Neuronal stem cell (in vitro differentiated cells): ENCODE measurements around the gene HTR3E.

Source experiments
- DNase-seq: peaks from one replicate; pipeline ENCODE4 v3.0.0-alpha.2; 2013; ENCODE audit warnings: low spot score
- H2AFZ ChIP-seq: one replicate; pipeline ENCODE4 v1.6.1; 2013; ENCODE audit warnings: mild to moderate bottlenecking, low read length, inconsistent platforms
- H2AK5ac ChIP-seq: 2 replicates; pipeline ENCODE4 v1.6.1; 2013; ENCODE audit warnings: low read depth, mild to moderate bottlenecking, inconsistent platforms, low read length, moderate library complexity, mixed read lengths
- H2BK120ac ChIP-seq: 2 replicates; pipeline ENCODE4 v1.6.1; 2013; ENCODE audit warnings: low read depth, mild to moderate bottlenecking, inconsistent platforms, low read length, moderate library complexity, mixed read lengths
- H2BK12ac ChIP-seq: one replicate; pipeline ENCODE4 v1.6.1; 2013; ENCODE audit warnings: low read length, inconsistent platforms
- H2BK15ac ChIP-seq: 2 replicates; pipeline ENCODE4 v1.6.1; 2013; ENCODE audit warnings: mild to moderate bottlenecking, low read length, inconsistent platforms, mixed read lengths
- H2BK5ac ChIP-seq: one replicate; pipeline ENCODE4 v1.6.1; 2013; ENCODE audit warnings: inconsistent platforms, mild to moderate bottlenecking, low read length, moderate library complexity
- H3K14ac ChIP-seq: one replicate; pipeline ENCODE4 v1.6.1; 2013; ENCODE audit warnings: low read length, inconsistent platforms
- H3K18ac ChIP-seq: 2 replicates; pipeline ENCODE4 v1.6.1; 2013; ENCODE audit warnings: low read length, inconsistent platforms
- H3K23ac ChIP-seq: 2 replicates; pipeline ENCODE4 v1.6.1; 2013; ENCODE audit warnings: low read depth, mild to moderate bottlenecking, mixed read lengths, low read length, inconsistent platforms; ENCODE audit not compliant: poor library complexity
- H3K27ac ChIP-seq: replicated peaks from 3 replicates; pipeline ENCODE4 v1.5.1; 2013; ENCODE audit warnings: low read length, inconsistent platforms
- H3K27me3 ChIP-seq, 3 experiments: 2 replicates each; pipeline ENCODE4 v1.6.1; 2013; ENCODE audit warnings: low read length in 3 of 3, mild to moderate bottlenecking in 2 of 3, inconsistent platforms in 1 of 3, low read depth in 1 of 3, mixed read lengths in 1 of 3, moderate library complexity in 1 of 3; ENCODE audit not compliant: control insufficient read depth in 3 of 3, insufficient read depth in 3 of 3
- H3K36me3 ChIP-seq, 2 donors: replicated peaks in 1 of 2; 2 replicates each; pipeline ENCODE4 v1.6.1; 2013; ENCODE audit warnings: low read length in 2 of 2; ENCODE audit not compliant: control insufficient read depth in 2 of 2, insufficient read depth in 2 of 2
- H3K4ac ChIP-seq: 2 replicates; pipeline ENCODE4 v1.6.1; 2013; ENCODE audit warnings: inconsistent platforms, mild to moderate bottlenecking, low read length, moderate library complexity
- H3K4me1 ChIP-seq, 2 donors: 1 replicate in 1 of 2; 2 replicates in 1 of 2; pipeline ENCODE4 v1.6.1; 2013; ENCODE audit warnings: low read length in 2 of 2, low read depth in 1 of 2; ENCODE audit not compliant: control insufficient read depth in 2 of 2, insufficient read depth in 1 of 2
- H3K4me2 ChIP-seq: one replicate; pipeline ENCODE4 v1.6.1; 2013; ENCODE audit warnings: mild to moderate bottlenecking, low read length, inconsistent platforms; ENCODE audit not compliant: insufficient read depth, poor library complexity, severe bottlenecking
- H3K4me3 ChIP-seq, 2 donors: 2 replicates each; pipeline ENCODE4 v1.5.1; 2013; ENCODE audit warnings: low read length in 2 of 2, mild to moderate bottlenecking in 2 of 2, inconsistent platforms in 1 of 2, moderate library complexity in 1 of 2
- H3K79me1 ChIP-seq: one replicate; pipeline ENCODE4 v1.6.1; 2013; ENCODE audit warnings: low read depth, mild to moderate bottlenecking, inconsistent platforms, low read length, moderate library complexity
- H3K9ac ChIP-seq: one replicate; pipeline ENCODE4 v1.6.1; 2013; ENCODE audit warnings: mild to moderate bottlenecking, low read depth, low read length, inconsistent platforms; ENCODE audit not compliant: poor library complexity
- H3K9me3 ChIP-seq, 2 donors: replicated peaks in 1 of 2; 2 replicates each; pipeline versions ENCODE3 to v1.6.1; 2013; ENCODE audit warnings: low read length in 2 of 2, mild to moderate bottlenecking in 2 of 2, inconsistent platforms in 1 of 2, low read depth in 1 of 2, mixed read lengths in 1 of 2, moderate library complexity in 1 of 2; ENCODE audit not compliant: control insufficient read depth in 2 of 2, insufficient read depth in 1 of 2
- H4K8ac ChIP-seq: one replicate; pipeline ENCODE4 v1.6.1; 2013; ENCODE audit warnings: low read depth, mild to moderate bottlenecking, inconsistent platforms, low read length, moderate library complexity
- H4K91ac ChIP-seq: one replicate; pipeline ENCODE4 v1.6.1; 2013; ENCODE audit warnings: low read length, low read depth, mild to moderate bottlenecking, inconsistent platforms; ENCODE audit not compliant: poor library complexity
- WGBS, 2 donors: extraction: QIAGEN DNeasy Blood & Tissue Kit; methylation state at CpG; one replicate each; pipeline ENCODE4 v1.1.7; 2013; ENCODE audit warnings: missing lambda C conversion rate in 2 of 2, mixed read lengths in 1 of 2; ENCODE audit not compliant: insufficient read length in 2 of 2, insufficient replicate concordance in 1 of 2; ENCODE audit errors: extremely low coverage in 2 of 2; 5-methylcytosine and 5-hydroxymethylcytosine counted together

Gene HTR3E

DNA sequence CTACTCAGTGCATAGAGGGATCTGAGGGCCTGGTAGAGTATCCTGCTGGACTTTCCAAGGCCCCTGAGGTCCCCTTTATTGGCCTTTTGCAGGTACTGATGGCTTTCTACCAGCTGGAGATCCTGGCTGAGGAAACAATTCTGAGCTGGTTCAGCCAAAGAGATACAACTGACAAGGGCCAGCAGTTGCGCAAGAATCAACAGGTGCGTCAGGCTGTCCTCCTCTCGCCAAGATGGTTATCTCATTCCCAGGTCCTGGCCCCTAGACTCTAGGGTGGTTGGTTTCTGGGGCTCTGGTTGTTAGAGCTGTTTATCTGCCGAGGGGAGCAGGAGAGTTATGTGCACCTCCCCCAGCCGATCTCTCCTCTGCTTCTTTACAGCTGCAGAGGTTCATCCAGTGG lies 47.6 kb downstream of the HTR3E start:
- Histone ChIP-seq H3K4me2 (no peak overlapping the region), H3K79me1 (no peaks in the 10 kb centered on the region), H3K4me3 (no peak overlapping the region), H2BK15ac (no peak overlapping the region), H3K14ac (no peak overlapping the region), H2BK5ac (no peak overlapping the region), H2AK5ac (no peak overlapping the region), H3K23ac (no peak overlapping the region), H3K9me3 (no peaks in the 10 kb centered on the region), H2AFZ (no peak overlapping the region), H3K27ac (no peak overlapping the region), H2BK12ac (no peak overlapping the region), H3K36me3 (peaks cover 44 to 69% of the 10 kb centered on the region in 2 donors), H4K8ac (no peak overlapping the region), H3K4ac (no peak overlapping the region), H3K18ac (no peak overlapping the region), H3K4me1 (no peaks in the 10 kb centered on the region), H4K91ac (no peak overlapping the region), H3K27me3 (no peaks in the 10 kb centered on the region), H2BK120ac (no peak overlapping the region), H3K9ac (no peak overlapping the region)
- DNase-seq, result no peak
- WGBS, 2 donors, result no CpG with 5 or more reads among the region's 5 CpGs

DNA sequence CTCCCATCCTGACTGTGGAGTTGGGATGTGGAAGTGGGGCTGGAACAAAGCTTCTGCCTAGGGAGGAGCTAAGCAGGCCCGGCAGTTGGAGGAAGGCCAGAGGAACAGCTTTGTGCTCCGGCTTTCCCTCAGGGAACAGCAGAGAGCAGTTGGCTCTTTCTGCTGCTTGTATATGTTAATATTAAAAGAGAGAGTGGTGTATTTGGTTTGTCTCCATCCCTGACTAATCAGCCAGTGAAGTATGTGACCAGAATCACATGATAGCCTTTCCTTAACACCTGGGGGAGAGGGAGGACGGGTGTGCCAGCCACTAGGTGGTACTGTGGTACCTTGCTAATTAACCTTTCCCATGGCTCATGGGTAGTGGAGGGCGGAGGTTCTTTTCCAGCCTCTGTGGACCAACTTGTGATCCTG lies 48.3 kb downstream of the HTR3E start:
- Histone ChIP-seq H2AK5ac (no peak overlapping the region), H2BK15ac (no peak overlapping the region), H3K4me2 (no peak overlapping the region), H4K8ac (no peak overlapping the region), H3K4me1 (no peaks in the 10 kb centered on the region), H3K36me3 (peaks cover 43 to 64% of the 10 kb centered on the region in 2 donors), H3K23ac (no peak overlapping the region), H3K79me1 (no peaks in the 10 kb centered on the region), H3K9me3 (no peaks in the 10 kb centered on the region), H3K27ac (no peak overlapping the region), H2BK5ac (no peak overlapping the region), H3K9ac (no peak overlapping the region), H3K14ac (no peak overlapping the region), H2AFZ (no peak overlapping the region), H2BK120ac (no peak overlapping the region), H4K91ac (no peak overlapping the region), H3K18ac (no peak overlapping the region), H2BK12ac (no peak overlapping the region), H3K4me3 (no peak overlapping the region), H3K4ac (no peak overlapping the region), H3K27me3 (no peaks in the 10 kb centered on the region)
- no peak for DNase-seq
- WGBS, 2 donors, result no CpG with 5 or more reads among the region's 4 CpGs

DNA sequence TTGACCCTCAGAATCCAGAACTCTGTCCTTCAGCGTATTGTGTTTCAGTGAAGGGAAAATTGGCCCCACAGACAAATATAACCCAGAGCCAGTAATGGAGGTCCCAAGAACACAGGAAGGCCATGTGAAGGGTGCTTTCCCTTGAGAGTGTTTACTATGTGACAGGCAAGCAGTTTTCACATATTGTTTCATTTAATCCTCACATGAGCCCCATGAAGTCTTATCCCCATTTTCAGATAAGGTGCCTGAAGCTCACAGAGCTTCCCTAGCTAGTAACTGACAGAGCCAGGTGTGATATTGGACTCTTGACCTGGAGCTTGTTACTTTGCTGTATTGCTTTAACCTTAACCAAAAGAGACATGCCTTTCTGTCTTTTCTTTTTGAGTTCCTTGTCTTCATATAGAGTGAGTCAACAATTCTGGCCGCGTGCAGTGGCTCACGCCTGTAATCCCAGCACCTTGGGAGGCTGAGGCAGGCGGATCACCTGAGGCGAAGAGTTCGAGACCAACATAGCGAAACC lies 48.9 kb downstream of the HTR3E start:
- no peak for DNase-seq
- no peak overlapping the region for H3K4me3 ChIP-seq
- H2BK12ac ChIP-seq, result no peak overlapping the region
- H2AFZ ChIP-seq, result no peak overlapping the region
- H4K91ac ChIP-seq, result no peak overlapping the region
- H2BK5ac ChIP-seq, result no peak overlapping the region
- H3K9ac ChIP-seq, result no peak overlapping the region
- no peak overlapping the region for H3K4me2 ChIP-seq
- no CpG with 5 or more reads among the region's 8 CpGs for WGBS, 2 donors
- no peak overlapping the region for H2BK120ac ChIP-seq
- no peak overlapping the region for H3K4ac ChIP-seq
- H3K27me3 ChIP-seq, result no peaks in the 10 kb centered on the region
- H3K23ac ChIP-seq, result no peak overlapping the region
- H3K4me1 ChIP-seq, result no peaks in the 10 kb centered on the region
- no peak overlapping the region for H4K8ac ChIP-seq
- no peak overlapping the region for H3K14ac ChIP-seq
- H3K36me3 ChIP-seq, result peaks cover 37 to 57% of the 10 kb centered on the region in 2 donors
- H3K79me1 ChIP-seq, result no peaks in the 10 kb centered on the region
- no peaks in the 10 kb centered on the region for H3K9me3 ChIP-seq
- no peak overlapping the region for H2BK15ac ChIP-seq
- H2AK5ac ChIP-seq, result no peak overlapping the region
- H3K27ac ChIP-seq, result no peak overlapping the region
- no peak overlapping the region for H3K18ac ChIP-seq

DNA sequence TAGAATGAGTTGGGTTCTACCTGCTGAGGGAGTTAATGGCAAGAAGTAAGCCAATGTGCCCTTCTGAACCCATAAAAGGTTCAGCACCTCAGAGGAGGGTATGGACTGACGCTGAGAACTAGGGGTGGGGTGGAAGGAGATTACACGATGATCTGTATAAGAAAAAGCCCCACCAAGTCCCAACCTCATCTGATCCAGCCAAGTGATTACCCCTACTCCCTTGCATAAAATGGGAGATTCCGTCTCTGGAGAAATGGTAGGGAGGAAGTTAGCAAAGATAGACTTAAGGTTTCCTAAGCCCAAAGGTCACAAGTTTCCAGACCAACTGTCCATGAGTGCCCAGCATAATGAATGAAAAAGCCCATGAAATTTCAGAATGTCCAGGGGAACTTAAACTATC lies 51.2 kb downstream of the HTR3E start:
- Histone ChIP-seq H3K14ac (no peak overlapping the region), H3K4ac (no peak overlapping the region), H2BK120ac (no peak overlapping the region), H3K9ac (no peak overlapping the region), H3K79me1 (no peaks in the 10 kb centered on the region), H2BK12ac (no peak overlapping the region), H4K91ac (no peak overlapping the region), H2BK5ac (no peak overlapping the region), H3K4me2 (no peak overlapping the region), H4K8ac (no peak overlapping the region), H3K27me3 (no peaks in the 10 kb centered on the region), H3K18ac (no peak overlapping the region), H2BK15ac (no peak overlapping the region), H3K4me3 (no peak overlapping the region), H3K23ac (no peak overlapping the region), H3K36me3 (peaks cover 17 to 35% of the 10 kb centered on the region in 2 donors), H3K9me3 (no peaks in the 10 kb centered on the region), H2AK5ac (no peak overlapping the region), H3K4me1 (no peaks in the 10 kb centered on the region), H3K27ac (no peak overlapping the region), H2AFZ (no peak overlapping the region)
- DNase-seq, result no peak
- no CpG with 5 or more reads among the region's 3 CpGs for WGBS, 2 donors
